Lung (tissue), 12 donors: ENCODE data around the gene NUP88. TPM values are rescaled to one million over a fixed set of nuclear protein-coding genes. Genes with fewer than 3 reads are reported as not detected.

Experiments used
- ATAC-seq: fragments of 200-7000 bp; cut with Tn5 transposase; one replicate; pipeline ENCODE4 v1.9.1; 2020; ENCODE audit warnings: moderate number of reproducible peaks; ENCODE audit not compliant: insufficient read depth, low FRiP score
- DNase-seq, 3 donors: peaks; one replicate each; pipeline ENCODE4 v3.0.0-alpha.2; 2013 to 2017
- H3K27ac ChIP-seq, 2 donors: one replicate each; pipeline ENCODE4 v1.5.1; 2013; ENCODE audit warnings: mild to moderate bottlenecking in 2 of 2, moderate library complexity in 2 of 2, control low read depth in 1 of 2, inconsistent platforms in 1 of 2, low read depth in 1 of 2, low read length in 1 of 2
- H3K27me3 ChIP-seq, 3 donors: one replicate each; pipeline ENCODE4 v1.5.1; 2013; ENCODE audit warnings: low read length in 2 of 3; ENCODE audit not compliant: control insufficient read depth in 3 of 3, insufficient read depth in 3 of 3
- H3K36me3 ChIP-seq, 4 donors: one replicate each; pipeline ENCODE4 v1.5.1; 2013; ENCODE audit warnings: low read length in 4 of 4, mild to moderate bottlenecking in 1 of 4, moderate library complexity in 1 of 4; ENCODE audit not compliant: control insufficient read depth in 4 of 4, insufficient read depth in 4 of 4
- H3K4me1 ChIP-seq, 5 donors: one replicate each; pipeline ENCODE4 v1.5.1; 2013; ENCODE audit warnings: low read length in 5 of 5, mild to moderate bottlenecking in 2 of 5, moderate library complexity in 1 of 5; ENCODE audit not compliant: control insufficient read depth in 5 of 5, insufficient read depth in 5 of 5
- H3K4me3 ChIP-seq: one replicate; pipeline ENCODE4 v1.5.1; 2013; ENCODE audit warnings: mild to moderate bottlenecking, control low read depth, moderate library complexity
- H3K9ac ChIP-seq, 2 donors: one replicate each; pipeline ENCODE4 v1.5.1; 2013; ENCODE audit warnings: low read length in 2 of 2, control low read depth in 1 of 2; ENCODE audit not compliant: insufficient read depth in 1 of 2
- H3K9me3 ChIP-seq, 4 donors: one replicate each; pipeline ENCODE4 v1.5.1; 2013; ENCODE audit warnings: low read length in 3 of 4, mild to moderate bottlenecking in 1 of 4, moderate library complexity in 1 of 4; ENCODE audit not compliant: control insufficient read depth in 4 of 4, insufficient read depth in 3 of 4
- CTCF ChIP-seq: IDR thresholded peaks from 2 replicates; pipeline ENCODE4 v1.5.1; 2012; ENCODE audit warnings: mild to moderate bottlenecking; ENCODE audit errors: control extremely low read depth, extremely low read depth
- WGBS, 2 donors: extraction: QIAGEN DNeasy Blood & Tissue Kit; methylation state at CpG; one replicate each; pipeline ENCODE4 v1.1.7; 2013; 5-methylcytosine and 5-hydroxymethylcytosine counted together
- polyA plus RNA-seq, 2 donors: library from polyadenylated mRNA; stranded (reverse); fragments of 200-250 nt; gene quantifications; one replicate each; pipeline ENCODE4 v1.2.1, GENCODE V29; 2013
- total RNA-seq, 2 donors: library from RNA; depleted of rRNA in 1 of 2; stranded (reverse); fragments of >200 nt in 1 of 2; gene quantifications; one replicate each; pipeline ENCODE4 v1.2.1, GENCODE V29; 2014 to 2021
- donor health status: control.
- donor health status: control.
- donor health status: Bipolar disorder and iron deficiency.
- donor health status: healthy.
- donor health status: DM: yes; HTN: yes; CAD: no.

Gene NUP88
- total and polyA plus RNA-seq, 4 donors: 30.0 to 76.4 (median 54.8) TPM

- Histone ChIP-seq H3K4me3 (peak overlapping the region; percentile 78), H3K36me3 (peaks cover 8 to 20% (median 14%) of the 10 kb centered on the region in 4 donors), H3K4me1 (peaks cover 0 to 17% (median 5%) of the 10 kb centered on the region in 5 donors), H3K27me3 (no peaks in the 10 kb centered on the region), H3K9me3 (no peaks in the 10 kb centered on the region), H3K9ac (peak overlapping the region; percentile 35 to 87), H3K27ac (peak overlapping the region; percentile 69 to 87)
- ATAC-seq (peak; percentile 4), DNase-seq (peak in 2 of 3 donors; percentile 58 to 72)
- 0% methylated on average over 26 of the region's 26 CpGs for WGBS, 2 donors
- no peak for TF ChIP-seq CTCF
These were observed 555 bp downstream of the NUP88 start for GRCh38 chr17:5418858-5419355.

DNA sequence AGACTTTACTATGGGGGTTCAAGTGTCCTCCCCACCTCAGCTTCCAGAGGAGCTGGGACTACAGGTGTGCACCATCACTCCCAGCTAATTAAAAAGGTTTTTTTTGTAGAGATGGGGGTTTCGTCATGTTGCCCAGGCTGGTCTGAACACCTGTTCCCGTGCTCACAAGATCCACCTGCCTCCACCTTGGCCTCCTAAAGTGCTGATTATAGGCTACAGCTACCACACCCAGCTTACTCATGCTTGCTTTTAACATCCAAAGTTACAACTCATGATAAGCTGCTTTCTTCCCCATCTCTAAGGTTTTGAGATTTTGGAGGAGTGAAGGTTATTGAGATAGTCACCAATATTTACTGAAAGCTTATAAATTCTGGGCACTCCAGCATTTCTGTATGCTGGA is 2.6 kb downstream of the NUP88 start:
- WGBS, 2 donors: 86 to 91% methylated on average over 2 of the region's 2 CpGs
- no peak for ATAC-seq
- H3K27ac ChIP-seq: no peak overlapping the region
- DNase-seq: no peak
- no peak for TF ChIP-seq CTCF
- H3K4me1 ChIP-seq: peaks cover 0 to 17% (median 5%) of the 10 kb centered on the region in 5 donors
- H3K9ac ChIP-seq: no peak overlapping the region
- H3K27me3 ChIP-seq: no peaks in the 10 kb centered on the region
- H3K36me3 ChIP-seq: peaks cover 13 to 20% (median 18%) of the 10 kb centered on the region in 4 donors
- no peaks in the 10 kb centered on the region for H3K9me3 ChIP-seq
- H3K4me3 ChIP-seq: no peak overlapping the region

GRCh38 chr17:5413682-5414081 is 5.8 kb downstream of the NUP88 start:
- TF ChIP-seq CTCF: no peak
- DNase-seq: no peak
- no peaks in the 10 kb centered on the region for H3K27me3 ChIP-seq
- no peak overlapping the region for H3K4me3 ChIP-seq
- ATAC-seq: no peak
- H3K9me3 ChIP-seq: no peaks in the 10 kb centered on the region
- H3K36me3 ChIP-seq: peaks cover 11 to 29% (median 26%) of the 10 kb centered on the region in 4 donors
- no peak overlapping the region for H3K9ac ChIP-seq
- WGBS, 2 donors: 65 to 78% methylated on average over 4 of the region's 4 CpGs
- peaks cover 0 to 10% (median 0%) of the 10 kb centered on the region in 5 donors for H3K4me1 ChIP-seq
- no peak overlapping the region for H3K27ac ChIP-seq
